Activated naive CD4-positive, alpha-beta T cell treated with anti-CD3 and anti-CD28 coated beads, Interleukin-2, amount 10 ng/mL, durations not matched to agents 7 days and 5 days (primary cell): ENCODE data around the gene PRR29.
A peak's percentile ranks its signal among the peaks of the same experiment; 100 is the strongest.

Experiments used
- CTCF ChIA-PET: fragments of 350-600 bp; sonication (Branson Sonifier 250); formaldehyde crosslinking; loops from one replicate; lab custom pipeline; 2021; ENCODE audit warnings: antibody characterized with exemption; lab: Charles Lee
- DNase-seq: peaks from one replicate; pipeline ENCODE4 v3.0.0-alpha.2; 2020
- H3K27ac Mint-ChIP-seq: one replicate; pipeline ENCODE4 v1.8.0; 2021; ENCODE audit warnings: mild to moderate bottlenecking, moderate library complexity, mixed read lengths
- H3K27me3 Mint-ChIP-seq: one replicate; pipeline ENCODE4 v1.8.0; 2021; ENCODE audit warnings: mild to moderate bottlenecking, mixed read lengths
- H3K36me3 Mint-ChIP-seq: one replicate; pipeline ENCODE4 v1.8.0; 2021; ENCODE audit warnings: mixed read lengths
- H3K4me1 Mint-ChIP-seq: one replicate; pipeline ENCODE4 v1.8.0; 2021; ENCODE audit warnings: mixed read lengths
- H3K4me3 Mint-ChIP-seq: one replicate; pipeline ENCODE4 v1.8.0; 2021; ENCODE audit warnings: mild to moderate bottlenecking, moderate library complexity, mixed read lengths
- H3K9me3 Mint-ChIP-seq: one replicate; pipeline ENCODE4 v1.8.0; 2021; ENCODE audit warnings: mixed read lengths

The PRR29 gene

DNA sequence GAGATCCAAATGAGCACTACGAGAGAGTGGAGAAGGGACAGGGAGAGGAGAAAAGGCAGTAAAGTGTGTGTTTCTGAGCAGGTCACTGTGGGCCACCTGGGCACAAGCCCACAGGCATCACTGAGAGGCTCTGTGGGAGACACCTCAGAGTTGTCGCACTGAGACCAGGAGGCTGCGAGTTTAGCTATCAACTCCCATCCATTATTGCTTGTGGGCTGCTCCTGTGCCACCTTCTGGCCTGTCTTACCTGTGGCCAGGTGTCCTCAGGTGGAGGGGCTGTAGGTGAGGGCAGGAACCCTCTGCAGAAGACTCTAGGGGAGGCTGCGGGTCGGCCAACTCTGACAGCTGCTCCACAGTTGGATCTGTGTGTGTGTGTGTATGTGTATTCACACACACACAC, 2.5 kb upstream of the PRR29 start:
- DNase-seq: peak; percentile 20
- Mint-ChIP-seq H3K27me3 (peaks cover 72% of the 10 kb centered on the region), H3K9me3 (no peaks in the 10 kb centered on the region), H3K4me3 (no peak overlapping the region), H3K36me3 (no peaks in the 10 kb centered on the region), H3K4me1 (peaks cover 79% of the 10 kb centered on the region), H3K27ac (no peak overlapping the region)
- CTCF ChIA-PET: interaction anchor here (2.9 to 3.1 kb wide), 2 partner anchors 30 to 76 kb away, joined by 13 to 23 read pairs; partner anchors contain the start of gene GH1

DNA sequence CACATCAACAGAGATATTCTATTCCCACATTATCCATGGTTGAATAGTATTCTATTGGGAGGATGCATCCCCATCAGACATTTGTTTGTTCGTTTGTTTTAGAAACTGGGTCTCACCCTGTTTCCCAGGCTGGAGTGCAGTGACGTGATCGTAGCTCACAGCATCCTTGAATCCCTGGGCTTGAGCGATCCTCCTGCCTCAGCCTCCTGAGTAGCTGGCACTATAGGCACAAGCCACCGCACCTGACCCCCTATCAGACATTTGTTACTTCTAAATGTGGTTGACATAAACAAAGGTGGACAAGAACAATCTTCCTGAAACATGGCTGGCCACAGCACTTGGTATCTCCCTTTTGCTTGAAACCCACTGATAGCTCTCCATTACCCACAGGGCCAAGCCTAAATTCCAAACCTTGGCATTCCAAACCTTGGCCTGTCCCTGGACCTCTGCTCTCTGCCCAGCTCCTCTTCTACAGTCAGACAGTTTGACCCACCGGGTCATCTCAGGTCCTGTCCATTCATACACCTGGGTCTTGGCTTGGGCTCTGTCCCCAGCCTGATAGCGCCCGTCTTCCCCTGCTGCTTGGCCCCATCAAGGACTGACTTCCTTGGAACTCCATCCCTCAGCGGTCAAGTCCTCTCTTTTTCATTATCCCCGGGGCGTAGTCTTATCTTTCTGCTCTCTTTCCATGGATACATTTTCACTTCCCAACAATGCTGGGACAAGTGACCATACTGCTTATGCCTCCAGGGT, 1.5 kb upstream of the PRR29 start:
- Mint-ChIP-seq H3K27me3 (peaks cover 63% of the 10 kb centered on the region), H3K4me1 (peaks cover 71% of the 10 kb centered on the region), H3K4me3 (peak overlapping the region; percentile 48), H3K9me3 (no peaks in the 10 kb centered on the region), H3K36me3 (peaks cover under 1% of the 10 kb centered on the region), H3K27ac (no peak overlapping the region)
- CTCF ChIA-PET: interaction anchor here (1.2 to 3.1 kb wide), 5 partner anchors 29 to 137 kb away, joined by 3 to 13 read pairs (median 6); partner anchors contain the start of gene GH1
- DNase-seq: peak; percentile 18

DNA sequence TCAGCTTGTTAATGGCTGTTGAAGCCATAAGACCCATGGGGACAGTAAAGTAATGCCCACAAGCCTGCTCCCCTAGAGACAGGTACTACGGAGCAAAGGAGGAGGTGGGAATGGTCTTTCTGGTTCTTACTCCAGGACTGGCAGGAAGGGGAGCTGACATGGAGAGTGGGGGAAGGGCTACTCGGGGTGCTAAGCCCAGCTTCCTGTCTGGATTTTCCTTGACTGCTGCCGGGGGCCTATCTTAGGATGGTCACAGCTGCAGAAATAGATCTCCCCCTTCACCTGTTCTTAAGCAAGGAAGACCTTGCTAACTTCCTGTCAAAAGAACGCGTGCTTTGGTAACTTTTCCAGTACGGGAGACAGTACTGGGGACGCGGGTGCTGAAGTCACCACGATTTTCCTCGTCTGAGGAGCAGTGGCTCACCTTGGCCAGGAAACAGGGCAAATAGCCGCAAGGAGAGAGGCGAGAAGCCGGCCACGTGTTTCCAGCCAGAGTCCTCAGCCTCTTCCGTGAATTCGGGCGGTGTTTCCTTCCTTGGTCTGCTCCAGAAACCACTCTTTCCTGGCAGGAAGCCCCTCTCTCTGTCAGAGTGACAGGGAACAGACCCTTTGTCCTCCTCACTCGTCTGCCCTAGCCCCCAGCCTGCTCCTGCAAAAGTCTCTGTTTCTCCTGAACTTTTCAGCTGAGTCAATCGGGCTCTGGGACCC, 656 bp upstream of the PRR29 start:
- H3K4me3 Mint-ChIP-seq: peak overlapping the region; percentile 90
- H3K4me1 Mint-ChIP-seq: peaks cover 62% of the 10 kb centered on the region
- peaks cover 55% of the 10 kb centered on the region for H3K27me3 Mint-ChIP-seq
- no peak overlapping the region for H3K27ac Mint-ChIP-seq
- H3K36me3 Mint-ChIP-seq: peaks cover 5% of the 10 kb centered on the region
- CTCF ChIA-PET: interaction anchor here (0.5 to 3.1 kb wide), 7 partner anchors 23 to 136 kb away, joined by 3 to 13 read pairs (median 5); partner anchors contain the start of genes GH1 and ICAM2
- H3K9me3 Mint-ChIP-seq: no peaks in the 10 kb centered on the region
- DNase-seq: peak; percentile 24

DNA sequence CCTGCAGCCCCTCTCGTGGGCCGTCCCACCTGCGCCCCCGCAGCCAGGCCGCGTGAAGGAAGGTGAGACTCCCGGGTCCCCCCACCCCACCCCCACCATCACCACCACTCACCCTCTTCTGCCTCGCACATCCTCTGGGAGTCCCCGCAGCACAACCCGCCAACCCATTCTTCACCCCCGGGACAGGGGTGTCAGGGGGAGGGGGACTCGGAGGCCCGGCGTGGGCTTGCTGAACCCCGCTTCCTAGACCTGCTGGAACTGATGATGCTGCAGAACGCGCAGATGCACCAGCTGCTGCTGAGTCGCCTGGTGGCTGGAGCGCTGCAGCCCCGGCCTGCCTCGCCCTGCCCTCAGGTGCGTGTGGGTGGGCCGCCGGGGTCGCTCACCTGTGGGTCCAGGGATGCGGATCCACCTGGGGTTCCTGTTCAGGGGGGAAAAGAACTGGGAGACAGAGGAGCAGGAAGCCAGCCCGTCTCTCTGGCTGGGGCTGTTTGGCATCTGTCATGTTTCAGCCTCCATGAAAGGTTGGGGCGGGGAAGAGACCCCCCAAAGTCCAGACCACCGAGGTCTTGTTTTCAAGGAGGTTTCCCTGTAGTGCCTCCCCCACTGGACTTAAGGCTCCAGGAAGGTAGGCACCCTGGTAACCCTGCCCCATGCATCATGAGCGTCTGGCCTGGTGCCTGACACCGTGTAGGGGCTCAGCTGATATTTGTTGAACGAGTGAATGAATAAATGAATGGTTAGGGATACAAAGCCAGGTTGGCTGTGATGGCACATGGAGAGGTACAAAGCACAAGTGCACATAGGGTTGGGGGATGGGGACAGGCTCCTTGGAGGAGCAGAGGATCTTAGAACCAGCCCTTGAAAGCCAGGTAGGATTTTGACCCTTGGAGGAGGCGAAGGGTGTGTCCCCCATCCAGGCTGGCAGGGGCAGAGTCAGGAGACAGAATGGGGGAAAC, 849 bp downstream of the PRR29 start:
- Mint-ChIP-seq H3K4me1 (peaks cover 51% of the 10 kb centered on the region), H3K27me3 (peaks cover 45% of the 10 kb centered on the region), H3K27ac (peak overlapping the region; percentile 71), H3K36me3 (peaks cover 14% of the 10 kb centered on the region), H3K4me3 (peak overlapping the region; percentile 90), H3K9me3 (no peaks in the 10 kb centered on the region)
- CTCF ChIA-PET: interaction anchor here (0.7 to 3.4 kb wide), 9 partner anchors 8 to 135 kb away, joined by 3 to 13 read pairs (median 5); partner anchors contain the start of genes GH1 and ICAM2
- DNase-seq: peak; percentile 52

DNA sequence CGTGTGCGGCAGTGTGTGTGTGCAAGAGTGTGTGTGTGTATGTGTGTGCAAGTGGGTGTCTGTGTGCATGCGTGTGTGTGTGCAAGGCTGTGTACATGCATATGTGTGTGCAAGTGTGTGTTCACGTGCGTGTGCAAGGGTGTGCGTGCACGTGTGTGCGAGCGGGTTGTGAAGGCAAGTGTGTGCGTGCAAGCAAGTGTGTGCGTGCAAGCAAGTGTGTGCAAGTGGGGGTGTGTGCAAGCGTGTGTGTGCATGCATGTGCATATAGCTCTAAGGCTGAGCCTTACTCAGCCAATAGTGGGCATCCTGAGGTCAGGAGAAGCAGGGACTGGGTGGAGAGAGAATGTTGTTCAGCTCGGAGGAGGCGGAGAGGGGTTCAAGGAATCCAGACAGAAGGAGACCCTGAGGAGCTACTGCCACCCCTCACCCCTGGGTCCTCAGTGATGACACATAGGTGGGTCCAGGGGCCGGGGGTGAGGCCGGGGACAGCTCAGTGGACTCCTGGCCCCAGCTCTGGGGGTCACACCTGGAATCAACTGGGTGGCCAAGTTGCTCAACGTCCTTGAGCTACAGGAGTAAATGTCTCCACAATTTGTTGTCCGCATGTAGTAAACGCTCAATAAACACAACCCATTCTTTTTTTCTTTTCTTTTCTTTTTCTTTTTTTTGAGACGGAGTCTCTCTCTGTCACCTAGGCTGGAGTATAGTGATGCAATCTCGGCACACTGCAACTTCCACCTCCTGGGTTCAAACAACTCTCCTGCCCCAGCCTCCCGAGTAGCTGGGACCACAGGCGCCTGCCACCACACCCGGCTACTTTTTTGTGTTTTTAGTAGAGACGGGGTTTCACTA, 1.8 kb downstream of the PRR29 start:
- H3K4me3 Mint-ChIP-seq: peak overlapping the region; percentile 90
- H3K4me1 Mint-ChIP-seq: peaks cover 45% of the 10 kb centered on the region
- H3K27me3 Mint-ChIP-seq: peaks cover 39% of the 10 kb centered on the region
- H3K9me3 Mint-ChIP-seq: no peaks in the 10 kb centered on the region
- peak overlapping the region; percentile 14 for H3K27ac Mint-ChIP-seq
- CTCF ChIA-PET: interaction anchor here (0.7 to 3.4 kb wide), 7 partner anchors 9 to 133 kb away, joined by 3 to 10 read pairs (median 5); partner anchors contain the start of gene ICAM2
- peak; percentile 20 for DNase-seq
- peaks cover 18% of the 10 kb centered on the region for H3K36me3 Mint-ChIP-seq

- no peak overlapping the region for H3K4me3 Mint-ChIP-seq
- peak overlapping the region; percentile 24 for H3K27ac Mint-ChIP-seq
- peaks cover 23% of the 10 kb centered on the region for H3K36me3 Mint-ChIP-seq
- peaks cover 45% of the 10 kb centered on the region for H3K4me1 Mint-ChIP-seq
- CTCF ChIA-PET: interaction anchor here (3.4 kb wide), 1 partner anchor 24 kb away, joined by 10 read pairs; no protein-coding TSS in a partner anchor
- no peak for DNase-seq
- H3K27me3 Mint-ChIP-seq: peaks cover 29% of the 10 kb centered on the region
- no peaks in the 10 kb centered on the region for H3K9me3 Mint-ChIP-seq
Observed at GRCh38 chr17:64001091-64001579, 3.0 kb downstream of the PRR29 start.

- H3K9me3 Mint-ChIP-seq: no peaks in the 10 kb centered on the region
- no peak overlapping the region for H3K4me3 Mint-ChIP-seq
- H3K36me3 Mint-ChIP-seq: peaks cover 23% of the 10 kb centered on the region
- H3K27me3 Mint-ChIP-seq: peaks cover 22% of the 10 kb centered on the region
- DNase-seq: peak; percentile 15
- H3K27ac Mint-ChIP-seq: no peak overlapping the region
- peaks cover 40% of the 10 kb centered on the region for H3K4me1 Mint-ChIP-seq
- CTCF ChIA-PET: interaction anchor here (0.5 to 3.4 kb wide), 2 partner anchors 9 to 23 kb away, joined by 6 to 10 read pairs; no protein-coding TSS in a partner anchor
Observed at GRCh38 chr17:64001763-64002529, 3.8 kb downstream of the PRR29 start.

- Mint-ChIP-seq H3K36me3 (peaks cover 31% of the 10 kb centered on the region), H3K4me1 (peaks cover 37% of the 10 kb centered on the region)
Observed at GRCh38 chr17:64002658-64003525, 4.7 kb downstream of the PRR29 start.

DNA sequence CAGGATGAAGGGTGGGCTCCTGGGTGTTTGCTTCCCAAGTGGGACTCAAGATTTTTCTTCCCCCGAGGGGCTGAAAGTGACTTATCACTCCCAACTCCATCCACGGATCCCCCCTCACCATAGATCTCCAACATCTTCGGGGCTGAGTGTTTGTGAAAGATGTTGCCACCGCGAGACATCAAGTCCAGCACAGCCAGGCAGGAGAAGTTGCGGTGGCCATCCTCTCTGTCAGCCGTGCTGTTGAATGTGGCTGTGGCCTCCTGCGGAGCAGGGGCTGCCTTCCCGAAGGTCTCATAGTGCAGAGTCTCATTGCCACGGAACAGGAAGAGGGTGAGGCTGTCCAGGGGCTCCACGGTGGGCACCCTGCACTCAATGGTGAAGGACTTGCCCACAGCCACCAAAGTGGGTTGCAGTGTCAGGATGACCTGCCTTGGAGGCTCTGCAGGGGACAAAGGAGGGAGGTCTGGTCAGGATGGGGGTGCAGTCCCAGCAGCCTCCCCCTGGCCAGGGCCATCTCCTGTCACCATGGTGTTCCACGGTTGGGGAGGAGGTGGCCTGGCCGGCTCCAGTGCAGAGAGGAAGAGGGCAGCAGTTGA, 5.5 kb downstream of the PRR29 start:
- Mint-ChIP-seq H3K36me3 (peaks cover 37% of the 10 kb centered on the region), H3K27me3 (peaks cover 5% of the 10 kb centered on the region), H3K9me3 (no peaks in the 10 kb centered on the region), H3K4me1 (peaks cover 38% of the 10 kb centered on the region), H3K4me3 (no peak overlapping the region), H3K27ac (peak overlapping the region; percentile 35)
- peak; percentile 8 for DNase-seq
- CTCF ChIA-PET: no interaction called here

More at GRCh38 chr17:64002658-64003525, 4.7 kb downstream of the PRR29 start:
- Mint-ChIP-seq H3K9me3 (no peaks in the 10 kb centered on the region), H3K4me3 (no peak overlapping the region), H3K27ac (no peak overlapping the region), H3K27me3 (peaks cover 12% of the 10 kb centered on the region)
- CTCF ChIA-PET: interaction anchor here (3.4 kb wide), 1 partner anchor 23 kb away, joined by 10 read pairs; no protein-coding TSS in a partner anchor
- DNase-seq: peak; percentile 18

DNA sequence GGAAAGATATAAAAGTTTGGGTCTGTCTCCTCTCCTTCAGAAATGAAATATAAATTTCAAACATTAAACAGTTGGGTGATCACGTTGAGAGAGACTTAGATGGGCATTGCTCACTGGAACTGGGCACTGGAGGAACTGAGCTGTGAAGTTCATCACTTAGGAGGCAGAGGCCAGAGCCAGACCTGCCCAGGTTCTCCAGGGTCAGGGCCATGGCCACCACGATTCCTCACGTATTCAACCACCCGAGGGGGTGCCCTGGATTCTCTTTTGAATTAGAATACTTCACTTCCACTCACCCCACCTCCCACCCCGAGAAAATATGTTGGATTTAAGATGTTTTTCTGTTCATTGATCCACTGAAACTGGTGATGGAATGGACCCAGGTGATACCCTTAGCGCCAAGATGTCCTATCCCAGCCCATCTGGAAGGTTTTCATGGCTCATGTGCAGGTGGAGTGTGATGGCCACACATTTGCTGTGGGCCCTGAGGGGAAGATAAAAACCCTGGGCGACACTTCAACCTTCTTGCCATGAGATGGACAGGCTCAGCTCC, 6.1 kb downstream of the PRR29 start:
- no peak overlapping the region for H3K4me3 Mint-ChIP-seq
- H3K27ac Mint-ChIP-seq: no peak overlapping the region
- peaks cover 37% of the 10 kb centered on the region for H3K4me1 Mint-ChIP-seq
- peaks cover 42% of the 10 kb centered on the region for H3K36me3 Mint-ChIP-seq
- H3K27me3 Mint-ChIP-seq: no peaks in the 10 kb centered on the region
- CTCF ChIA-PET: interaction anchor here (1.6 kb wide), 1 partner anchor 14 kb away, joined by 4 read pairs; no protein-coding TSS in a partner anchor
- H3K9me3 Mint-ChIP-seq: no peaks in the 10 kb centered on the region
- DNase-seq: peak; percentile 5
